GM18870 (cell line): Measurements from ENCODE around the gene MYG1.
"Not testable (repeated sequence)": the region's sequence is repeated elsewhere in the genome, so short reads cannot be mapped to it uniquely, and the experiment has no call there.

Source experiments
- ATAC-seq: cut with Tn5 transposase; IDR thresholded peaks from one replicate; pipeline ENCODE4 v1.9.1; 2021; ENCODE audit warnings: moderate library complexity; ENCODE audit not compliant: unreplicated experiment

Gene MYG1

DNA sequence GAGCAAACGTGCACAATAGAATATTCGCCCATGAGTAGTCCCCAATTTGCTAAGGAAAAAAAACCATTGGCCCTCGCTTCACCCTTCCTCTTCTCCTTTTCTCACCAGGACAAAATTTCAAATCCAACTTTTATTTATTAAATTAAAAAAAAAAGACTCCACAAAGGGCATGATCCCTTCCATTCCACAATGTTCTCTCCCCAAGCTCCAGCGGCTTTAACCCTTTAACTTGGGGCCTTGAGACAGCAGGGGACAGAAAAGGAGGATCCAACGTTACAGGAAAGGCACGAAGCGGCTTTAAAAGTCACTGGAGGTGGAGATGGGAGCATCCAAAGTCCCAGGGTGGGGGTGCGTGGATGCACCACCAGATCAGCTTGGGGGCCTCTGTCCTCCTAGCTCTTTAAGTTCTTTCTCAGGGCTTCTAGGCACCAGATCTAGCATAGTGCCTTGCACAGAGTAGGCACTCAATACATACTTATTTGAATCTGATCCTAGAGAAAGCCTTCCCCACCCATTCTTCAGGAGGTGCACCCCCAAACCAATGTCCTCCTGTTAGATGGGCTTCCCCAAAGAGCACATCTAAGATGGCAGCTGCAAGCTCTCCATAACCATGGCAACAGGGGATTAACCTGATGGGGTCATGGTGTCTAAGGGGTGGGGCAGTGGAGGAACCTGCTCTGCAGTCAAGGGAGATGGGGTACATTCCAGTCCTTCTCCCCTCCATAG is 27.1 kb downstream of the MYG1 start:
- ATAC-seq, result no peak

DNA sequence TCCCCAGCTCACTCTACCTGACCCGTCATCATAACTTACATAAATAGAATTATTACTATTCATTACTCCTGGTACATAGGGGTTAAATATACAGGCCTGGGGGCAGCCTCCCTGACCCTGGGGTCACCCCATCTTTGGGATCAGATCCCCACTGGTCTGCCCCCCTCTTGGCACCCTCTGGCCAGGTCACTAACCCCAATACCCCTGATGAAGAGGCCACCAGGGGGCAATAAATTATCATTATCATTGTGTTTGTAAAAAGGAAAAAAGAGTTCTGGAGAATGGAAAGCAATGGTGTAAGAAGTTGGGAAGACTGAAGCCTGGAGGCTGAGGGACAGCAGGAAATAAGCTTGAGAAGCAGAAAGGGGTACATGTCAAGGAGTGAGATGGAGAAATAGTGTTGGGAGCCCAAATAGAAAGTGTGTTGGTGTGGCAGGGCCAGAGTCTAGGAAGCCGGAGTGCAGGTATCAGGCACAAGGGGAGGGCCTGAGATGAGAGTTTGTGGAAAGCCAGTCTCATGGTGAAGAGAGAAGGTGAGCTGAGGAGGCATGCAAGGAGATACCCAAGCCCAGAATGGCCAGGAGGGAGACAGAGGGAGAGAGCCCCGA is 28.0 kb downstream of the MYG1 start:
- ATAC-seq, result no peak

DNA sequence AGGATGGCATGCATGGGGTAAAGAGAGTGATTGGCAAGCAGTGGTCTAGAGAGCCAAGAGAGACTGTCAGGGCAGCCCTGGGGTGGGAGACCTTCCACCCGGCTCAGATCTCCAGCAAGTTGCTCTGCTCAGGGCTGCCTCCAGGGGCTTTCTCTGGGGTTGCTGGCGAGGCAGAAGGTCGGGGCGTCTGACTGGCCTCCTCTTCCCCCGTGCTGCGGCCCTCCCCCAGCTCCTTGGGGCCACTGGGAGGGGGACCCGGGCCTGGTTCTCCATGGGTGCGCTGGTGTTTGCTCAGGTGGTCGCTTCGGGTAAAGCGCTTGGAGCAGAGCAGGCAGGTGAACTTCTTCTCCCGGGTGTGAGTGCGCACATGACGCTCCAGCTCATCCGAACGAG is 28.5 kb downstream of the MYG1 start:
- ATAC-seq, result no peak

DNA sequence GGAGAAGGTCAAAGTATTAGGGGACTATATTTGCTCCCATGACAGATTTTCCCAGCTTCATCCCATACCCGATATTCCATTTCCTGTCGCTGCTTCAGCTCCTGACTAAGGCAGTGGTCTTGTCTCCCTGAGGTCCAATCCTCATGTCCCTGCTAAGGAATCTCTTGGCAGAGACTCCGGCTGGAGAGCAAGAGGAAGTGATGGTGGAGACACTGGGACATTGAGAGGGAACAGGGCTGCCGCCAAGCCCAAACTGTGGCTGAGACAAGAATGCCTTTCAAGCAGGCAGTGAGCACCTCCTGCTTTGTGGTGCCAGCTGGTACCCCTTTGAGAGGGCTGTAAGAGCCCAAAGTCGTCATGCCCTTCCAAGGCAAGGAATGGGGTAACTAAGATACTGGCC is 31.2 kb downstream of the MYG1 start:
- no peak for ATAC-seq

DNA sequence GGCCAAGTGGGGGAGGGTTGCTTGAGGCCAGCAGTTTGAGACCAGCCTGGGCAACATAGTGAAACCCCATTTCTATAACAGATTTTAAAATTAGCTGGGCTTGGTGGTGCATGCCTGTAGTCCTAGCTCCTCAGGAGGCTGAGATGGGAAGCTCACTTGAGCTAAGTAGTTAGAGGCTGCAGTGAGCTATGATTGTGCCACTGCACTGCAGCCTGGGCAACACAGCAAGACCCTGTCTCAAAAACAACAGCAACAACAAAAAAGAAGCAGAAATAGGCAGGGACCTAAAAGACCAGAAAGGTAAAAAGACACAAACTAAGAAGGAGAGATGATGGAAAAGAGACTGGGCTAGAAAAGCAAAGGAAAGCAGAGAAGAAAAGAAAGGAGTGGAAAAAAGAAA is 32.8 kb downstream of the MYG1 start:
- ATAC-seq, result not testable (repeated sequence)

DNA sequence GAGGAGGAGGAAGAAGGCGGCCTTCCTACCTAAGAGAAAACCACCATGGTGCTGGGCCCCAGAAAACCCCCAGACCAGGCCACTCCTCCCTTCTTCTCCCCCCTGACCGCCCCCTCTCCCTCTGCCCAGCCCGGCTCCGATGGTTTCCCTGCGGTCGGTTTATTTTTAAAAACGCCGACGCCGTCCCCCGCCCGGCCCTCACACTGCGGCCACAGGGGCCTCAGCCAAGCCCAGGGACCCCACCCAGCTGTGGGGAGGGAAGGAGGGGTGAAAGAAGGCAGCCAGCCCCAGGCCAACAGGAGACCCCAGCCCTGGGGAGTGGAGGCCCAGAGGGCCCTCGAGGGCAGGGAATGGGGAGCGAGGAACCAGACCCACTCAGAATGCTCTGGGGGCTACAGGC is 33.2 kb downstream of the MYG1 start:
- ATAC-seq, result no peak

DNA sequence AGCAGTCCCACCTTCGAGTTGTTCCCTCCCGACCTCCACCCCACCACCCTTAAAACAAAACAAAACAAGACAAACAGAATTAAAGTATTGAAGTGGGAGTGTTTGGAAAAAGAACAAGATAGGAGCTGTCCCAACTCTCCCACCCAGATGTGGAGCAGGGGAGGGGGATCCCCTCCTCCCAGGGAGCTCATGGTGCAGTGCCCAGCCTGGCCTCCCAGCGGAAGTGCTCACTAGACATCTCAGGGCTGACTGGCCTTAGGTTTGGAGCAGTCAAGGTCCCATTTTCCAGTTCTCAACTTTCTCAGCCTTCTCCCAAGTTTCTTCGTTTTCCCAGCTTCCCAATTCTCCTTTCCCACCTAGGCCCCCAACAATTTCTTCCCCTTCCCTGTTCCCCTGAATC is 33.8 kb downstream of the MYG1 start:
- ATAC-seq, result no peak

DNA sequence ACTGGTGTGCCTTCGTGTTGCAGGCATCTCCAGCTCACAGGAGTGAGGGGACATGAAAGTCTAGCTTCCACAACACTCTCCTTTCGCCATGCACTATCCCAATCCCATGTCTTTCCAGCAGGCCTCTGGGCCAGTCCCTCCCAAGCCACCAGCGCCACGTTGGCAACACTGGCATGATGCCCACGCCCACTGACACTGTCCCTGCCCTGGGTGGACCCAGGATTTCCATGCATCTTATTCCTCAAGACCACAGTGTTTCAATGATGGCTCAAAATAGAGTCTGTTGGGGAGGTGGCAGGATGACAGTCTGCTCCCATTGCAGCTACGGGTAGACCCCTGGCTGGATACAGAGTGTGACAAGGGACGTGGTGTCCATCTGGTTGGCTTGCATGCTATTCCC is 34.4 kb downstream of the MYG1 start:
- ATAC-seq, result no peak

DNA sequence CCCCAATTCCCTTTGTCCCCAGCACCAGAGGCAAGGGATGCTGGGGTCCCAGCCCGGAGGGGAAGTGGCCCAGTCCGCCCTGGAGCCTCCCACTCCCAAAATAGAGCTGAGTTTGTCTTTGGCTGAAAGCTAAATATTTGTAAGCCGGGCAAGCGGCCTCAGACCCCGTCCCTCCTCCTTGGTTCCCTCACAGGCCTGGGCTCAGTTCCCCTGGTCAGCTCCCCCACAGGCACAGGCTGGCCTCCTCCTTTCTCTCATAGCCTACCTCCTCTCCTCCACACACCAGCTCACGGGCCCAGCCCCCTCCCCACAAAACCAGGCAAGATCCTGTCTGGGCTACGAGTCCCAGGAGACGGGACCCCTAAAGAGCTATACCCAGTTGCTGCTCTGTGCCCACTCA is 35.3 kb downstream of the MYG1 start:
- ATAC-seq, result no peak

DNA sequence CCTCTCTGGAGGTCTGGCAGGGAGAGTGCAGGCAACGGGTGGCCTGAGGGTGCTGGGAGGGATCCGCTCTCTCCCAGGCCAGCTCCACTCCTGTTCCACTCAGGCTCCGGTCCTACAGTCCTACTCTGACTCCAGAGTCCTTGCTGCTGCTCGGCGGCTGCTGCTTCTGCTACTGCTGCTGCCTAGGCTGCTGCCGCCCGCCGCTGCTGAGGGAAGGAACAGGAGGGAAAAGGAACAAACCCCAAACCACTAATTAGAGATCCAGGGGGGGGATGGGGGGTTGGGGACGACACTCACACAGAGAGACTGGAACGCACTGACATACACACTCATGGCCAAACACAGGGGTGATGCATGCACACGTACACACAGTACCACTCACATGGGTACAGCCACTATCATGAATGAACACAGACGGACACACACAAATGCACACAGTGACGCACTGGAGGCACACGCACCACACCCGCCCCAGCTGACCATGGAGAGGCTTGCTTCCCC is 36.7 kb downstream of the MYG1 start, which contains the start of gene SP7:
TSS of gene SP7 (minus strand) at position 174 of the 501 bp plus-strand sequence. CDS start 708 bp downstream, outside the sequence.
- no peak for ATAC-seq

DNA sequence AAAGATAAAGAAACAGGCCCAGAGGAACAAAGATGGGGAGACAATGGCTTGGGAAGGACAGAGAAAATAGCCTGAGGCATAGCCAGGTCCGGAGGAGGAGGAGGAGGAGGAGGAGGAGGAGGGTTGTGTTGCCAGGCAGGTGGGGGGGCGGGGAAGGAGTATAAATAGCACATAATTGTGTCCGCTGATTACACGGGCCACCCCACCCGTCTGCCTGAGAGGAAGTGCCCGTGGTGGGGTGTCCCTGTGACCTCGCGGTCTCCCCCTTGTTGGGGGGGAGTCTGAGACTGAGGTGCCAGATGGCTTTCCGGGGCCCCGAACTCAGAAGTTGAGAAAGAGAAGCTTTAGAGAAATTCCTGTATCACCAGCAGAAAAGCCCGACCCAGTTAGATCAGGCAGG is 38.5 kb downstream of the MYG1 start:
- no peak for ATAC-seq

DNA sequence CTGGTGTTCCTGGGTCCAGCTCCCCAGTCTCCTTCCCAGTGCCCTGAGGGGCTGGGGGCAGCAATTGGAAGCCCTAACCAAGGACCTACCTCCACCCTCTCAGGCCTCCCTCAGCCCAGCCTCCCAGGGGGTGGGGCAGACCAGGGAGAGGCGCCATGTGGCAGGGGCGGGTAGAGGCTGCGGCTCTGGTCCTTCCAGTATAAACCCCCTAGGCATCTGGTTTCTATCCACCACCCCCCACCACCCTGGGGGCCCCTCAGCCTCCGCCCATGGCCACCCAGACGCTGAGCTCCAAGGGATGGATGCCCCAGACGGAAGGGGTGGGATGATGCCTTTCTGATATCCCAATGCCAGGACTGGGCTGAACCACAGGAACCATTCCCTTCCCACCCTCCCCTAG is 39.4 kb downstream of the MYG1 start:
- no peak for ATAC-seq

DNA sequence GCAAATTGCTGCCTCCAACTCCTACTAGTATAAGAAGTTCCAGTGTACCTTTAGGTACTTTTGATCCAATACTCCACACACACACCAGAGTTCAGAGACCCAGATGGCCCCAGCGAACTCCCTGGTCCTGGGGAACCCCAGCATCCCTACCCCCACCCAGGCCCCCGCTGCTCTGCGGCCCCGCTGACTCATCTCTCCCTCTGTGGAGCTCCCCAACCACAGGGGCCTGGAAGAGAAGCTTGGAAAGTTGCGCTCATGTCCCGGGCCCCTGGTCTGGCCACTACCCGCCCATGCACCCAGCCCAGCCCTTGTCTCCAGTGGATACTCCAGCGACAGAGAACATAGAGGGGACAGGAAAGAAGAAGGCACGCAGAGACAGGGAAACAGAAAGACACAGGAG is 40.9 kb downstream of the MYG1 start:
- ATAC-seq, result no peak

DNA sequence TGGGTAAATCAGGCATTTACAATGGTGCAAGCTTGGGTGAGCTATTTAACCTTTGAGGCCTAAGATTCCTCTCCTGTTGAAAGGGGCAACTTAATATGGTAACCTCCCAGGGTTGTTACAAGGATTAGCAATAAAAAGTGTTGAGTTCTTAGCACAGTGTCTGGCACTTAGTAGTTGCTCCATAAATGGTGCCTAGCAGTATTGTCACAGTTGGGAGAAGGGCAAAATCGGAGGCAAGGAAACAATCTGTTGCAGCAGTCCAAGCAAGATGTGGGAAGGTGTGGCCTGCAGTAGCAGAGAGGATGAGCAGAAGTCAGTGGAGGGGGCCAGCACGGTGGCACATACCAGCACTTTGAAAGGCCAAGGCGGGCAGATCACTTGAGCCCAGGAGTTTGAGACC is 44.0 kb downstream of the MYG1 start:
- no peak for ATAC-seq

DNA sequence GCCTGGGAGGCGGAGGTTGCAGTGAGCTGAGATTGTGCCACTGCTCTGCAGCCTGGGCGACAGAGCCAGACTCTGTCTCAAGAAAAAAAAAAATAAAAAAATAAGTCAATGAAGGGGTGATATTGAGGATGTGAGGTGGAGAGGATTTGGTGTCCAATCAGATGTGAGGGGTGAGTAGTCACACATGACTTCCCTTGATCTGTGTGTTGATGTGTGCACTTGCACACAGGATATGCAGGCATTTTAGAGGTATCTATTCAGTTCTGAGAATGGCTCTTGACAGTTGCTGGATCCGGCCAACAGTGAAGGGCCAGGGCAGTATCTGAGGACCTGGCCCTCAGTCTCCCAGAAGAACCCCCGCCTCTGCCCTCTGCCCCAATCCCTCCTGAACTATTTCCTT is 44.5 kb downstream of the MYG1 start:
- ATAC-seq, result no peak

DNA sequence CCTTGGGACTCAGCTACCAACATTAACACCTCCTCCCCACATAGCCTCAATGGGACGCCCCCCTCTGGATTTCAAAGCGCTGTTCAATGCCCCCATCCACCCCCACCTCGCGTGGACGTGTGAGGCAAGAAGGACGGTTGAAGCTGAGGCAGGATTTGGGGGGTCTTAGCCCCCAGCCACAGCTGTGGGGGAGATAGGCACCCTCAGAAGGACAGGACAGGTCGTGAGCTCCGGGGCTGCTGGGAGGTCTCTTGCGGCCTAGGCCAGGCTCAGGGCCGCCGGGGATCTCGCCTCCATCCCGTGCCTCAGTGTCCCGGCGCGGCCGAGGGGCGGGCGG is 45.0 kb downstream of the MYG1 start:
- no peak for ATAC-seq

DNA sequence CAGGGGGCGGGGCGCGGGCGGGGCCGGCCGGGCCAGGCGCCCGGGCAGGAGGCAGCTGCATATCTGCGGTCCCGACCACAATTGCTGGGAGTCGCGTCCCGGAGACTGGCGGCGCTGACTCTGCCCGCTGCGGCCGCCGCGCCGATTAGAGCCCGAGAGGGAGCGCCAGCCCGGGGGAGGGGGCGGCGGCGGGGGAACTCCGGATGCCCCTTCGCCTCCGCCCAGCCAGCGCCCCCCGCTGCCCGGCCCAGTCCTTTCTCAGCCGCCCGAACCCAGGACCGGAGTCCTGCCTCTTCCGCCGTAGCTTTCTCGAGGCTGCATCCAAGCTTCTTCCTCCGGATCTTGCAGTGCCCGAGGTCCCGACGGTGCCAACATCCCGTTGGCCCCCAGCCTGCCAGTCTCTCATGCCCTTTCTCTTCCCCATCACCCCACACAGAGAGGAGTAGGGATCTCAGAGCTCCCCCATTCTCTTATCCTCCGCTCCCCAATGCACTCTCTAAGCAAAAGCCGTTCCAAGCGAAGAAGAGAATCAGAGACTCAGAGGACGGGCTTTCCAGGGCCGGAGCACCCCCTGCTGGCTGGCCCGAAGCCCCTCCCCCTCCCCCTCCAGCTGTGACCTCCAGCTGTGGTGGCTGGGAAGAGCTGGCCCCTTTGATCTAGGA is 45.5 kb downstream of the MYG1 start:
- ATAC-seq, result no peak

DNA sequence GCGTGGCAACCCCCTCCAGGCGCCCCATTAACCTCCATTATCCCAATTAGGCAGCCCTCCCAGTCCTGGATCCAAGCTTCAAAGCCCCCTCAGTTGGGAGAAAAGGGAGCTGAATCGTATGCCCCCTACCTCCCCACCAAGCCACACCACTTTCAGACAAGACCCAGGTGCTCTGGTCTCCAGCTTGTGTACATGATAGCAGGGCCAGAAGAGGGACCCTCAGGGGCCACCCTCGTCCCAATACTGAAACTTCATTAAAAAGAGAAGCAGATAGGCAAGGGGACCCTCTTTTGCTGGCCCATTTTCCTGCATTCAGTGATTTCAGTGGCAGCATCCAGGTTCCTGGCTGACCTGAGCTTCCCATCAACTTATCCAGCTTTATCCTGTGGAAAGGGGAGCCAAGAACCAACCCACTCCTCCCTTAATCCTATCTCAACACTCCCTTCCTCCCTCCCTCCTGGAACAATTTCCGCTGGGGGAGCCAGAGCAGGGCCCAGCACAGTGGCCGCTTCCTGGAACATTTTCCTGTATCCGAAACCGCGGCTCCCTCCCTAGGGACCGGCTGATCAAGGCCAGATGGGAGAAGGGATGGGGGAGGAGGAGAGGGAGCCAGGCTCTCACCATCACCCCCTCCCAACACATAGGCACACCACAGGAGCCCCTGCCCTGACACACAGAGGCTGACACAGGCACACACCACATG is 46.1 kb downstream of the MYG1 start:
- ATAC-seq, result no peak

DNA sequence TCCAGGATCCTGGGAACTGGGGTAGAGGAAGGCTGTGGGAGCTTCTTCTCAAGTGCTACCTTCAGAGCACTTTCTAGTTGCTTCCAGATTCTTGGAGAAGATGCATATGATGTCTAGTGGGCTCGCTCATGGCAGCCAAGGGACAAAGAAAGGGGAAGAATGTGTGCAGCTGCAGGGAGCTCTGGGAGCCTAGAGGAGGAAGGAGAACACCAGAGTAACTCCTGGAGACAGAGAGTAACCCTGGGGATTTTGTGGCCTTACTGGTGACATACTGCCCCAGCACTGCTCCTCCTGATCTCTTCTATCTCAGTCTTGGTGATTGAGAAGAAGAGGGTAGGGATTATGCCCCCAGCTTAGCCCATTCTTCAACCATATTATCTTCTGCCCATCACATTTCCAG is 47.0 kb downstream of the MYG1 start:
- no peak for ATAC-seq

DNA sequence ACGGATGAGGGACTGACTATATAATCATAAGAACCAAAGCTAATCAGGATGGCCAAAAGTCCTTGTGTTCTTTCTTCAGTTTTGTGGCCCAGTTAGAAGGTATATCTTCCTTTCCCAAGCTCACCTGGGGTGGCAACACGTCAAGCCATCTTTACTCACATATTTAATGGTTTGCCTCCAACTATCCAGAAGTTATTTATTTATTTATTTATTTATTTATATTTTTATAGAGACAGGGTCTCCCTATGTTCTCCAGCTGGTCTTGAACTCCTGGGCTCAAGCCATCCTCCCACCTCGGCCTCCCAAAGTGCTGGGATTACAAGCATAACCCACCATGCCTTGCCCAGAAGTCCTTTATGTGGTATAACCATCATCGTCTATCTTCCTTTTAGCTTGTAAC is 48.4 kb downstream of the MYG1 start:
- ATAC-seq, result no peak

DNA sequence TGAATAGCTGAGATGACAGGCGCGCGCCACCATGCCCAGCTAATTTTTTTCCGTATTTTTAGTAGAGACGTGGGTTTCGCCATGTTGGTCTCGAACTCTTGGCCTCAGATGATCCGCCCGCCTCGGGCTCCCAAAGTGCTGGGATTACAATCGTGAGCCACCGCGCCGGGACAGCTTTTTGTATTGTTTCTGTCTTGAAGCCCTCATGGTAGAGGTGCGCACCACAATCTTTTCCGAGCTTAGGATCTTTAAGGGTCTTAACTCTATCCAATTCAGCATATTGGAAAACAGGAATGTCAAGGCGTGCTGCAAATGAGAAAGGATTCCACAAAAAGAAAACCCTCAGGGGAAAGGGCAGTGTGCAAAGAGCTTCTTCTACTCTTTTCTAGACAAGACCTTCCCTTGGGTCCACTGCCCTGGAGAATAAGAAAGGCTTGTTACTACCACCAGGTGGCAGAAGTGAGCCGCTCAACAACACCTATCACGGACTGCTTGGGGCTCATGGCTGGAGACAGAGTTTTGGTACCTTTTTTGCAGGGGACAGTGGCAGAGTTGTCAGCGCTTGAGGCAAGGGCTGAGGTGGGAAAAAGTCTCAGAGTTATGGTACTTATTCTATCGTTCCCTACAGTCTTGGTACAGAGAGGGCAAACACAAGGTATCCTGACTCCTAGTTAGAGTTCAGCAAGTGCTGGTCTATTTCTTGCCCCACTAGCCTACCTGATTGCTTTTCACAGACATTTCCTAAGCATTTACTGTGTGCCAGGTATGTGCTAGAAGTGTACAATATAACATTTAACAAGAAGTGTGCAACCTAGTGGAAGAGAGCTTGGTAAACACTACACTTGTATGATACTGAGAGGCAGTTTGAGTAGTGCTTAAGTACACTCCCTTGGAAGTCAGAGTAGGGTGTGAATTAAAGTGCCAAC is 53.1 kb downstream of the MYG1 start:
- ATAC-seq, result peak; percentile 61
